Stimulated activated CD8-positive, alpha-beta memory T cell treated with anti-CD3 and anti-CD28 coated beads, Interleukin-4, amount 100 ng/mL, for 24 hours (primary cell): Measurements from ENCODE around the gene C12orf54.
"Not testable (repeated sequence)": the region's sequence is repeated elsewhere in the genome, so short reads cannot be mapped to it uniquely, and the experiment has no call there.

Experiments used
- DNase-seq: peaks from one replicate; pipeline ENCODE4 v3.0.0-alpha.2; 2020; ENCODE audit warnings: low read depth

Gene C12orf54

GRCh38 chr12:48510111-48510510, 27.8 kb downstream of the C12orf54 start:
- no peak for DNase-seq

GRCh38 chr12:48512855-48513254, 30.6 kb downstream of the C12orf54 start:
- no peak for DNase-seq

- no peak for DNase-seq
Observed at GRCh38 chr12:48514728-48515127, 32.4 kb downstream of the C12orf54 start.

- not testable (repeated sequence) for DNase-seq
Observed at GRCh38 chr12:48520381-48520780, 38.1 kb downstream of the C12orf54 start.

- no peak for DNase-seq
Observed at GRCh38 chr12:48525332-48525731, 43.0 kb downstream of the C12orf54 start, which contains the start of gene OR8S1. OR8S1 (plus strand) TSS chr12:48525632; CDS start chr12:48525632, 0 bp downstream.

- DNase-seq: no peak
Observed at GRCh38 chr12:48527891-48528670, 45.8 kb downstream of the C12orf54 start.

GRCh38 chr12:48532601-48533000, 50.3 kb downstream of the C12orf54 start:
- DNase-seq: no peak

- DNase-seq: no peak
Observed at GRCh38 chr12:48536602-48537001, 54.3 kb downstream of the C12orf54 start.

- DNase-seq: peak; percentile 30
Observed at GRCh38 chr12:48542300-48542928, 60.1 kb downstream of the C12orf54 start.

GRCh38 chr12:48545833-48546469, 63.7 kb downstream of the C12orf54 start:
- no peak for DNase-seq
